Liver (tissue), 9 donors: ENCODE results near the gene SLC35D3. TPM values are rescaled to one million over a fixed set of nuclear protein-coding genes. Genes with fewer than 3 reads are reported as not detected.

ENCODE experiments used
- DNase-seq: peaks from one replicate; pipeline ENCODE4 v3.0.0-alpha.2; 2017; ENCODE audit warnings: low spot score
- H3K27ac ChIP-seq, 2 donors: one replicate each; pipeline ENCODE4 v1.7.0; 2013; ENCODE audit warnings: inconsistent platforms in 2 of 2, low read length in 2 of 2, control low read depth in 1 of 2, low read depth in 1 of 2, mild to moderate bottlenecking in 1 of 2
- H3K27me3 ChIP-seq, 4 donors: one replicate each; pipeline versions ENCODE4 v1.6.1 to v1.7.0; 2013; ENCODE audit warnings: low read length in 3 of 4, inconsistent platforms in 1 of 4, mild to moderate bottlenecking in 1 of 4, moderate library complexity in 1 of 4; ENCODE audit not compliant: control insufficient read depth in 4 of 4, insufficient read depth in 4 of 4
- H3K36me3 ChIP-seq, 4 donors: one replicate each; pipeline versions ENCODE4 v1.6.1 to v1.7.0; 2013; ENCODE audit warnings: low read length in 3 of 4, mild to moderate bottlenecking in 3 of 4, low read depth in 1 of 4, moderate library complexity in 1 of 4; ENCODE audit not compliant: control insufficient read depth in 4 of 4, insufficient read depth in 3 of 4
- H3K4me1 ChIP-seq, 4 donors: one replicate each; pipeline versions ENCODE4 v1.6.1 to v1.7.0; 2013; ENCODE audit warnings: low read length in 3 of 4, mild to moderate bottlenecking in 3 of 4, moderate library complexity in 1 of 4; ENCODE audit not compliant: control insufficient read depth in 4 of 4, insufficient read depth in 4 of 4
- H3K4me3 ChIP-seq, 3 donors: one replicate each; pipeline versions ENCODE4 v1.6.1 to v1.7.0; 2013; ENCODE audit warnings: low read length in 3 of 3, control low read depth in 1 of 3, low read depth in 1 of 3, mild to moderate bottlenecking in 1 of 3
- H3K9ac ChIP-seq, 2 donors: one replicate each; pipeline ENCODE4 v1.7.0; 2013; ENCODE audit warnings: low read length in 2 of 2, mild to moderate bottlenecking in 2 of 2, moderate library complexity in 2 of 2, control low read depth in 1 of 2, low read depth in 1 of 2
- H3K9me3 ChIP-seq, 4 donors: one replicate each; pipeline versions ENCODE4 v1.6.1 to v1.7.0; 2013; ENCODE audit warnings: low read length in 3 of 4; ENCODE audit not compliant: control insufficient read depth in 4 of 4
- EGR1 ChIP-seq, 2 donors: IDR thresholded peaks; 2 replicates each; pipeline ENCODE4 v1.6.1; 2016 to 2018; ENCODE audit warnings: antibody characterized with exemption in 2 of 2, low read depth in 2 of 2
- FOXA1 ChIP-seq: IDR thresholded peaks from 2 replicates; pipeline ENCODE4 v1.6.1; 2016; ENCODE audit warnings: antibody characterized with exemption
- GABPA ChIP-seq, 2 donors: IDR thresholded peaks in 1 of 2; conservative IDR thresholded peaks in 1 of 2; 2 replicates each; pipeline ENCODE4 v1.6.1; 2016; ENCODE audit warnings: antibody characterized with exemption in 2 of 2, mild to moderate bottlenecking in 1 of 2, moderate library complexity in 1 of 2
- HNF4A ChIP-seq, 2 donors: conservative IDR thresholded peaks; 2 replicates each; pipeline ENCODE4 v1.6.1; 2016; ENCODE audit warnings: antibody characterized with exemption in 2 of 2, mild to moderate bottlenecking in 2 of 2
- HNF4G ChIP-seq: IDR thresholded peaks from 2 replicates; pipeline ENCODE4 v1.6.1; 2016; ENCODE audit warnings: antibody characterized with exemption
- JUND ChIP-seq, 2 donors: IDR thresholded peaks; 2 replicates each; pipeline ENCODE4 v1.6.1; 2016; ENCODE audit warnings: antibody characterized with exemption in 2 of 2
- NR2F2 ChIP-seq: IDR thresholded peaks from 2 replicates; pipeline ENCODE4 v1.6.1; 2016; ENCODE audit warnings: antibody characterized with exemption
- RAD21 ChIP-seq, 2 donors: IDR thresholded peaks; 2 replicates each; pipeline ENCODE4 v1.6.1; 2016; ENCODE audit warnings: antibody characterized with exemption in 2 of 2, mild to moderate bottlenecking in 2 of 2
- RXRA ChIP-seq, 2 donors: IDR thresholded peaks; 2 replicates each; pipeline ENCODE4 v1.6.1; 2017 to 2018; ENCODE audit warnings: antibody characterized with exemption in 2 of 2, mild to moderate bottlenecking in 1 of 2
- SP1 ChIP-seq: IDR thresholded peaks from 2 replicates; pipeline ENCODE4 v1.6.1; 2018; ENCODE audit warnings: antibody characterized with exemption, mild to moderate bottlenecking
- TAF1 ChIP-seq: conservative IDR thresholded peaks from 2 replicates; pipeline ENCODE4 v1.6.1; 2016; ENCODE audit warnings: antibody characterized with exemption, mild to moderate bottlenecking
- YY1 ChIP-seq: IDR thresholded peaks from 2 replicates; pipeline ENCODE4 v1.6.1; 2016; ENCODE audit warnings: antibody characterized with exemption, mild to moderate bottlenecking
- WGBS: extraction: QIAGEN DNeasy Blood & Tissue Kit; methylation state at CpG from one replicate; pipeline ENCODE4 v1.1.7; 2013; 5-methylcytosine and 5-hydroxymethylcytosine counted together
- polyA plus RNA-seq, 2 donors: library from polyadenylated mRNA; stranded (reverse) in 1 of 2; unstranded in 1 of 2; fragments of 200-250 nt in 1 of 2; fragments of >200 nt in 1 of 2; fragmentation: Nextera tagmentation in 1 of 2; extraction: Ambion mirVana in 1 of 2; gene quantifications; one replicate each; pipeline versions ENCODE4 v1.2.1 to v1.2.3, GENCODE V29; 2013 to 2015
- total RNA-seq, 2 donors: library from RNA; depleted of rRNA; stranded (reverse); fragments of >200 nt; gene quantifications; one replicate each; pipeline ENCODE4 v1.2.3, GENCODE V29; 2014
- TF ChIP-seq, protein P1 (sequence below): fragments of 150-350 bp; IDR thresholded peaks from 2 replicates; pipeline ENCODE4 v1.5.1; 2017; ENCODE audit warnings: improper control_type of control experiment, low read depth, low read length; ENCODE audit not compliant: missing input control
- TF ChIP-seq, protein P2 (sequence below): IDR thresholded peaks from 2 replicates; pipeline ENCODE4 v1.6.1; 2016; ENCODE audit warnings: antibody characterized with exemption
- TF ChIP-seq, protein P3 (sequence below): IDR thresholded peaks from 2 replicates; pipeline ENCODE4 v1.6.1; 2016; ENCODE audit warnings: antibody characterized with exemption
- TF ChIP-seq, protein P4 (sequence below): IDR thresholded peaks from 2 replicates; pipeline ENCODE4 v1.6.1; 2016; ENCODE audit warnings: antibody characterized with exemption, mild to moderate bottlenecking
- donor health status: healthy.
- donor health status: healthy.
- donor health status: healthy.
- donor health status: healthy.
- donor health status: healthy.

SLC35D3 gene
- total and polyA plus RNA-seq, 4 donors, result 0.56 TPM; not detected in 3

DNA sequence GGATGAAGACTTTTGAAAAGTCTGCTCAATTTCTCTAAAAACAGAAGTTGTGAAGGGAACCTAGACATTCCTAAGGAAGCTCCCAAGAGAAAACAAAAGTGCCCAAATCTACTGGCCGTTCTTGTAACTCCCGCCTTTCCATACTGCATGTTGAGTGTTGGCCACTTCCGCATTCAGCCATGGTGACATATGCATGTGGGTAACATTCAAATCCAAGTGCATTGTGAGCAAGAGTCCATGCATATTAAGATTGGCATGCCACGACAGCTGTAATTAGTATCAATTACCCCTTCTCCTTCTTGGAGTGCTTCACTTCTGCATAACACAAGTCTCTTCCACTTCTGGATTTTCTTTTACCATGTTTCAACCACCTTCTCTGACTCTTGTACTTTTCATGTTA, 8.4 kb downstream of the SLC35D3 start:
- Histone ChIP-seq H3K36me3 (no peaks in the 10 kb centered on the region), H3K27me3 (peaks cover 0 to 5% (median 1%) of the 10 kb centered on the region in 4 donors), H3K9me3 (no peaks in the 10 kb centered on the region), H3K9ac (no peak overlapping the region), H3K4me1 (no peaks in the 10 kb centered on the region), H3K27ac (no peak overlapping the region), H3K4me3 (no peak overlapping the region)
- WGBS, result 88% methylated on average over 4 of the region's 4 CpGs
- DNase-seq, result no peak
- TF ChIP-seq HNF4A (conservative IDR thresholded peaks at IDR 0.05) (no peak), NR2F2 (no peak), HNF4G (no peak)
- TF ChIP-seq, protein P1, sequence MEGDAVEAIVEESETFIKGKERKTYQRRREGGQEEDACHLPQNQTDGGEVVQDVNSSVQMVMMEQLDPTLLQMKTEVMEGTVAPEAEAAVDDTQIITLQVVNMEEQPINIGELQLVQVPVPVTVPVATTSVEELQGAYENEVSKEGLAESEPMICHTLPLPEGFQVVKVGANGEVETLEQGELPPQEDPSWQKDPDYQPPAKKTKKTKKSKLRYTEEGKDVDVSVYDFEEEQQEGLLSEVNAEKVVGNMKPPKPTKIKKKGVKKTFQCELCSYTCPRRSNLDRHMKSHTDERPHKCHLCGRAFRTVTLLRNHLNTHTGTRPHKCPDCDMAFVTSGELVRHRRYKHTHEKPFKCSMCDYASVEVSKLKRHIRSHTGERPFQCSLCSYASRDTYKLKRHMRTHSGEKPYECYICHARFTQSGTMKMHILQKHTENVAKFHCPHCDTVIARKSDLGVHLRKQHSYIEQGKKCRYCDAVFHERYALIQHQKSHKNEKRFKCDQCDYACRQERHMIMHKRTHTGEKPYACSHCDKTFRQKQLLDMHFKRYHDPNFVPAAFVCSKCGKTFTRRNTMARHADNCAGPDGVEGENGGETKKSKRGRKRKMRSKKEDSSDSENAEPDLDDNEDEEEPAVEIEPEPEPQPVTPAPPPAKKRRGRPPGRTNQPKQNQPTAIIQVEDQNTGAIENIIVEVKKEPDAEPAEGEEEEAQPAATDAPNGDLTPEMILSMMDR, result no peak
- TF ChIP-seq, protein P2, sequence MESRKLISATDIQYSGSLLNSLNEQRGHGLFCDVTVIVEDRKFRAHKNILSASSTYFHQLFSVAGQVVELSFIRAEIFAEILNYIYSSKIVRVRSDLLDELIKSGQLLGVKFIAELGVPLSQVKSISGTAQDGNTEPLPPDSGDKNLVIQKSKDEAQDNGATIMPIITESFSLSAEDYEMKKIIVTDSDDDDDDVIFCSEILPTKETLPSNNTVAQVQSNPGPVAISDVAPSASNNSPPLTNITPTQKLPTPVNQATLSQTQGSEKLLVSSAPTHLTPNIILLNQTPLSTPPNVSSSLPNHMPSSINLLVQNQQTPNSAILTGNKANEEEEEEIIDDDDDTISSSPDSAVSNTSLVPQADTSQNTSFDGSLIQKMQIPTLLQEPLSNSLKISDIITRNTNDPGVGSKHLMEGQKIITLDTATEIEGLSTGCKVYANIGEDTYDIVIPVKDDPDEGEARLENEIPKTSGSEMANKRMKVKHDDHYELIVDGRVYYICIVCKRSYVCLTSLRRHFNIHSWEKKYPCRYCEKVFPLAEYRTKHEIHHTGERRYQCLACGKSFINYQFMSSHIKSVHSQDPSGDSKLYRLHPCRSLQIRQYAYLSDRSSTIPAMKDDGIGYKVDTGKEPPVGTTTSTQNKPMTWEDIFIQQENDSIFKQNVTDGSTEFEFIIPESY, result no peak

DNA sequence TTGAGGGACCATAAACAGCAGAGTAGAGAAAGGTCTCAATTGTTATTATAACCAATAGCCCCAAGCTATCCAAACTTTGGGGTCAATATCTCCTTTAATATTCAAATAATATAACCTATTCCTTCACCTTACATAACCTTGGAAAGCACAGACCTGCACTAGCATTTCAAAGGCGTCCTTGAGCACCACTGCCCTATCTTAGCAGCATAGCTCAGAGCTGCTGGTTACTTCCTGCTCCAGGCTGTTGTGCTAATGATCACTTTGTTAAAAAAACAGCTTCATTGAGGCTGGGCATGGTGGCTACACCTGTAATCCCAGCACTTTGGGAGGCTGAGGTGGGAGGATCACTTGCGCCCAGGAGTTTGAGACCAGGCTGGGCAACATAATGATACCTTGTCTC, 10.5 kb downstream of the SLC35D3 start:
- no peaks in the 10 kb centered on the region for H3K4me1 ChIP-seq
- no peaks in the 10 kb centered on the region for H3K36me3 ChIP-seq
- TF ChIP-seq, protein P1, result no peak
- TF ChIP-seq GABPA (IDR thresholded peaks at IDR 0.05 in 1 of 2, conservative IDR thresholded peaks at IDR 0.05 in 1 of 2) (no peak), NR2F2 (no peak), HNF4A (conservative IDR thresholded peaks at IDR 0.05) (no peak), TAF1 (no peak), YY1 (no peak), RXRA (IDR thresholded peaks at IDR 0.05) (no peak), JUND (IDR thresholded peaks at IDR 0.05) (no peak), HNF4G (no peak), EGR1 (IDR thresholded peaks at IDR 0.05; ENCODE audit: low read depth in 2 of 2) (no peak), RAD21 (IDR thresholded peaks at IDR 0.05) (no peak), SP1 (no peak), FOXA1 (no peak)
- TF ChIP-seq, protein P3, sequence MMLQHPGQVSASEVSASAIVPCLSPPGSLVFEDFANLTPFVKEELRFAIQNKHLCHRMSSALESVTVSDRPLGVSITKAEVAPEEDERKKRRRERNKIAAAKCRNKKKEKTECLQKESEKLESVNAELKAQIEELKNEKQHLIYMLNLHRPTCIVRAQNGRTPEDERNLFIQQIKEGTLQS, result no peak
- TF ChIP-seq, protein P4, sequence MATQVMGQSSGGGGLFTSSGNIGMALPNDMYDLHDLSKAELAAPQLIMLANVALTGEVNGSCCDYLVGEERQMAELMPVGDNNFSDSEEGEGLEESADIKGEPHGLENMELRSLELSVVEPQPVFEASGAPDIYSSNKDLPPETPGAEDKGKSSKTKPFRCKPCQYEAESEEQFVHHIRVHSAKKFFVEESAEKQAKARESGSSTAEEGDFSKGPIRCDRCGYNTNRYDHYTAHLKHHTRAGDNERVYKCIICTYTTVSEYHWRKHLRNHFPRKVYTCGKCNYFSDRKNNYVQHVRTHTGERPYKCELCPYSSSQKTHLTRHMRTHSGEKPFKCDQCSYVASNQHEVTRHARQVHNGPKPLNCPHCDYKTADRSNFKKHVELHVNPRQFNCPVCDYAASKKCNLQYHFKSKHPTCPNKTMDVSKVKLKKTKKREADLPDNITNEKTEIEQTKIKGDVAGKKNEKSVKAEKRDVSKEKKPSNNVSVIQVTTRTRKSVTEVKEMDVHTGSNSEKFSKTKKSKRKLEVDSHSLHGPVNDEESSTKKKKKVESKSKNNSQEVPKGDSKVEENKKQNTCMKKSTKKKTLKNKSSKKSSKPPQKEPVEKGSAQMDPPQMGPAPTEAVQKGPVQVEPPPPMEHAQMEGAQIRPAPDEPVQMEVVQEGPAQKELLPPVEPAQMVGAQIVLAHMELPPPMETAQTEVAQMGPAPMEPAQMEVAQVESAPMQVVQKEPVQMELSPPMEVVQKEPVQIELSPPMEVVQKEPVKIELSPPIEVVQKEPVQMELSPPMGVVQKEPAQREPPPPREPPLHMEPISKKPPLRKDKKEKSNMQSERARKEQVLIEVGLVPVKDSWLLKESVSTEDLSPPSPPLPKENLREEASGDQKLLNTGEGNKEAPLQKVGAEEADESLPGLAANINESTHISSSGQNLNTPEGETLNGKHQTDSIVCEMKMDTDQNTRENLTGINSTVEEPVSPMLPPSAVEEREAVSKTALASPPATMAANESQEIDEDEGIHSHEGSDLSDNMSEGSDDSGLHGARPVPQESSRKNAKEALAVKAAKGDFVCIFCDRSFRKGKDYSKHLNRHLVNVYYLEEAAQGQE, result no peak
- H3K9ac ChIP-seq, result no peak overlapping the region
- H3K27ac ChIP-seq, result no peak overlapping the region
- DNase-seq, result no peak
- H3K27me3 ChIP-seq, result peaks cover 0 to 5% (median 0%) of the 10 kb centered on the region in 4 donors
- no peak overlapping the region for H3K4me3 ChIP-seq
- WGBS, result 92% methylated on average over 2 of the region's 2 CpGs
- no peaks in the 10 kb centered on the region for H3K9me3 ChIP-seq
